ENCODE measurements around the gene ACADVL.
"Not testable (repeated sequence)": the region's sequence is repeated elsewhere in the genome, so short reads cannot be mapped to it uniquely, and the experiment has no call there.

ACADVL gene

GRCh38 chr17:7242717-7243452 is 23.1 kb downstream of the ACADVL start:
- peaks cover 45% of the 10 kb centered on the region for H3K36me3 Mint-ChIP-seq (ENCODE audit: low read depth)
- H3K27me3 Mint-ChIP-seq (ENCODE audit: low read depth), result no peaks in the 10 kb centered on the region
- peak overlapping the region; percentile 92 for H3K4me3 Mint-ChIP-seq

GRCh38 chr17:7243453-7243729 is 23.7 kb downstream of the ACADVL start:
- peak overlapping the region; percentile 82 for H3K4me3 Mint-ChIP-seq
- no peaks in the 10 kb centered on the region for H3K9me3 Mint-ChIP-seq
- peaks cover 45% of the 10 kb centered on the region for H3K36me3 Mint-ChIP-seq (ENCODE audit: low read depth)
- no peaks in the 10 kb centered on the region for H3K27me3 Mint-ChIP-seq (ENCODE audit: low read depth)
- peaks cover 39% of the 10 kb centered on the region for H3K4me1 Mint-ChIP-seq (ENCODE audit: low read depth)
- peak overlapping the region; percentile 86 for H3K27ac Mint-ChIP-seq

More at GRCh38 chr17:7242717-7243452, 23.1 kb downstream of the ACADVL start:
- peaks cover 39% of the 10 kb centered on the region for H3K4me1 Mint-ChIP-seq (ENCODE audit: low read depth)
- H3K9me3 Mint-ChIP-seq, result no peaks in the 10 kb centered on the region
- H3K27ac Mint-ChIP-seq, result peak overlapping the region; percentile 96

GRCh38 chr17:7243838-7244237 is 24.1 kb downstream of the ACADVL start:
- not testable (repeated sequence) for H3K9me3 Mint-ChIP-seq; H3K27me3 Mint-ChIP-seq (ENCODE audit: low read depth)
- H3K36me3 Mint-ChIP-seq (ENCODE audit: low read depth), result peaks cover 45% of the 10 kb centered on the region
- H3K4me3 Mint-ChIP-seq, result peak overlapping the region; percentile 30
- H3K4me1 Mint-ChIP-seq (ENCODE audit: low read depth), result peaks cover 43% of the 10 kb centered on the region
- peak overlapping the region; percentile 86 for H3K27ac Mint-ChIP-seq

- H3K36me3 Mint-ChIP-seq (ENCODE audit: low read depth), result peaks cover 31% of the 10 kb centered on the region
- H3K27ac Mint-ChIP-seq, result peak overlapping the region; percentile 23
- no peak overlapping the region for H3K4me3 Mint-ChIP-seq
- peaks cover 31% of the 10 kb centered on the region for H3K4me1 Mint-ChIP-seq (ENCODE audit: low read depth)
- H3K9me3 Mint-ChIP-seq, result no peaks in the 10 kb centered on the region
- no peaks in the 10 kb centered on the region for H3K27me3 Mint-ChIP-seq (ENCODE audit: low read depth)
Observed at GRCh38 chr17:7246779-7247178, 27.0 kb downstream of the ACADVL start.

- H3K4me3 Mint-ChIP-seq, result peak overlapping the region; percentile 57
- H3K27me3 Mint-ChIP-seq (ENCODE audit: low read depth), result no peaks in the 10 kb centered on the region
- peaks cover 31% of the 10 kb centered on the region for H3K36me3 Mint-ChIP-seq (ENCODE audit: low read depth)
- H3K4me1 Mint-ChIP-seq (ENCODE audit: low read depth), result peaks cover 31% of the 10 kb centered on the region
- H3K27ac Mint-ChIP-seq, result no peak overlapping the region
- no peaks in the 10 kb centered on the region for H3K9me3 Mint-ChIP-seq
Observed at GRCh38 chr17:7248796-7249195, 29.1 kb downstream of the ACADVL start.

GRCh38 chr17:7249214-7249613 is 29.5 kb downstream of the ACADVL start:
- peak overlapping the region; percentile 64 for H3K27ac Mint-ChIP-seq
- H3K4me3 Mint-ChIP-seq, result peak overlapping the region; percentile 57
- no peaks in the 10 kb centered on the region for H3K9me3 Mint-ChIP-seq
- no peaks in the 10 kb centered on the region for H3K27me3 Mint-ChIP-seq (ENCODE audit: low read depth)
- H3K36me3 Mint-ChIP-seq (ENCODE audit: low read depth), result peaks cover 33% of the 10 kb centered on the region
- peaks cover 30% of the 10 kb centered on the region for H3K4me1 Mint-ChIP-seq (ENCODE audit: low read depth)

GRCh38 chr17:7249830-7250229 is 30.1 kb downstream of the ACADVL start:
- no peaks in the 10 kb centered on the region for H3K9me3 Mint-ChIP-seq
- no peaks in the 10 kb centered on the region for H3K27me3 Mint-ChIP-seq (ENCODE audit: low read depth)
- peaks cover 33% of the 10 kb centered on the region for H3K36me3 Mint-ChIP-seq (ENCODE audit: low read depth)
- H3K4me3 Mint-ChIP-seq, result peak overlapping the region; percentile 96
- peak overlapping the region; percentile 88 for H3K27ac Mint-ChIP-seq
- H3K4me1 Mint-ChIP-seq (ENCODE audit: low read depth), result peaks cover 30% of the 10 kb centered on the region

- peak overlapping the region; percentile 88 for H3K27ac Mint-ChIP-seq
- H3K36me3 Mint-ChIP-seq (ENCODE audit: low read depth), result peaks cover 31% of the 10 kb centered on the region
- peaks cover 27% of the 10 kb centered on the region for H3K4me1 Mint-ChIP-seq (ENCODE audit: low read depth)
- H3K27me3 Mint-ChIP-seq (ENCODE audit: low read depth), result no peaks in the 10 kb centered on the region
- peak overlapping the region; percentile 96 for H3K4me3 Mint-ChIP-seq
- no peaks in the 10 kb centered on the region for H3K9me3 Mint-ChIP-seq
Observed at GRCh38 chr17:7250695-7251627, 31.2 kb downstream of the ACADVL start.

GRCh38 chr17:7251661-7252175 is 32.0 kb downstream of the ACADVL start, which contains the start of gene CTDNEP1:
Gene CTDNEP1, minus strand, starts transcription at chr17:7251734. Its CDS starts 438 bp downstream, at chr17:7251296.
- H3K27ac Mint-ChIP-seq, result peak within 1 kb of the TSS; percentile 98
- no peaks in the 10 kb centered on the region for H3K27me3 Mint-ChIP-seq (ENCODE audit: low read depth)
- peak within 1 kb of the TSS; percentile 96 for H3K4me3 Mint-ChIP-seq
- no peaks in the 10 kb centered on the region for H3K9me3 Mint-ChIP-seq
- H3K4me1 Mint-ChIP-seq (ENCODE audit: low read depth), result peaks cover 29% of the 10 kb centered on the region
- peaks cover 31% of the 10 kb centered on the region for H3K36me3 Mint-ChIP-seq (ENCODE audit: low read depth)

GRCh38 chr17:7252176-7253043 is 32.7 kb downstream of the ACADVL start, which contains the start of gene ELP5:
Gene ELP5, plus strand, starts transcription at chr17:7252215. Its CDS starts 336 bp downstream, at chr17:7252551.
- peaks cover 27% of the 10 kb centered on the region for H3K36me3 Mint-ChIP-seq (ENCODE audit: low read depth)
- H3K9me3 Mint-ChIP-seq, result no peaks in the 10 kb centered on the region
- peaks cover 27% of the 10 kb centered on the region for H3K4me1 Mint-ChIP-seq (ENCODE audit: low read depth)

GRCh38 chr17:7253082-7253481 is 33.3 kb downstream of the ACADVL start:
- peaks cover 27% of the 10 kb centered on the region for H3K36me3 Mint-ChIP-seq (ENCODE audit: low read depth)
- peaks cover 27% of the 10 kb centered on the region for H3K4me1 Mint-ChIP-seq (ENCODE audit: low read depth)
- H3K9me3 Mint-ChIP-seq, result no peaks in the 10 kb centered on the region
- H3K4me3 Mint-ChIP-seq, result peak overlapping the region; percentile 93
- H3K27ac Mint-ChIP-seq, result peak overlapping the region; percentile 98
- no peaks in the 10 kb centered on the region for H3K27me3 Mint-ChIP-seq (ENCODE audit: low read depth)

More at GRCh38 chr17:7252176-7253043, 32.7 kb downstream of the ACADVL start, which contains the start of gene ELP5:
- peak within 1 kb of the TSS; percentile 98 for H3K27ac Mint-ChIP-seq
- peak within 1 kb of the TSS; percentile 96 for H3K4me3 Mint-ChIP-seq
- H3K27me3 Mint-ChIP-seq (ENCODE audit: low read depth), result no peaks in the 10 kb centered on the region

GRCh38 chr17:7254511-7254910 is 34.8 kb downstream of the ACADVL start:
- H3K27ac Mint-ChIP-seq, result peak overlapping the region; percentile 31

GRCh38 chr17:7256766-7257456 is 37.2 kb downstream of the ACADVL start:
- no peaks in the 10 kb centered on the region for H3K9me3 Mint-ChIP-seq
- peaks cover 34% of the 10 kb centered on the region for H3K36me3 Mint-ChIP-seq (ENCODE audit: low read depth)
- no peak overlapping the region for H3K27ac Mint-ChIP-seq
- no peak overlapping the region for H3K4me3 Mint-ChIP-seq
- peaks cover 16% of the 10 kb centered on the region for H3K4me1 Mint-ChIP-seq (ENCODE audit: low read depth)
- H3K27me3 Mint-ChIP-seq (ENCODE audit: low read depth), result peaks cover 3% of the 10 kb centered on the region

More at GRCh38 chr17:7254511-7254910, 34.8 kb downstream of the ACADVL start:
- H3K27me3 Mint-ChIP-seq (ENCODE audit: low read depth), result no peaks in the 10 kb centered on the region
- peaks cover 22% of the 10 kb centered on the region for H3K4me1 Mint-ChIP-seq (ENCODE audit: low read depth)
- H3K9me3 Mint-ChIP-seq, result no peaks in the 10 kb centered on the region
- H3K36me3 Mint-ChIP-seq (ENCODE audit: low read depth), result peaks cover 34% of the 10 kb centered on the region
- peak overlapping the region; percentile 12 for H3K4me3 Mint-ChIP-seq

All from T-helper 1 cell treated with Interleukin-12 subunit alpha and Interleukin-12 subunit beta and Interleukin-4 antibody, amounts not matched to agents 30 μg/mL and 1 μg/mL, for 36 hours (primary cell).